BLaER1 treated with 17β-estradiol and CSF1 and Interleukin-3, amounts not matched to agents 10 nM and 100 nM (cell line): ENCODE results near the gene LDLRAD3.

Experiments used
- H3K27ac ChIP-seq, 11 experiments: shearing (Covaris generic); formaldehyde crosslinking; 2 replicates each; pipeline ENCODE4 v1.8.1; 2022
- H3K27me3 ChIP-seq, 11 experiments: shearing (Covaris generic); formaldehyde crosslinking; 2 replicates each; pipeline ENCODE4 v1.8.1; 2022
- H3K36me3 ChIP-seq, 11 experiments: shearing (Covaris generic); formaldehyde crosslinking; 2 replicates each; pipeline ENCODE4 v1.8.1; 2022
- H3K4me1 ChIP-seq, 10 experiments: shearing (Covaris generic); formaldehyde crosslinking; 2 replicates each; pipeline ENCODE4 v1.8.1; 2022
- H3K4me2 ChIP-seq, 11 experiments: shearing (Covaris generic); formaldehyde crosslinking; 2 replicates each; pipeline ENCODE4 v1.8.1; 2022
- H3K4me3 ChIP-seq, 10 experiments: shearing (Covaris generic); formaldehyde crosslinking; 2 replicates each; pipeline ENCODE4 v1.8.1; 2022
- H3K9ac ChIP-seq, 11 experiments: shearing (Covaris generic); formaldehyde crosslinking; 2 replicates each; pipeline ENCODE4 v1.8.1; 2022
- H3K9me3 ChIP-seq, 11 experiments: shearing (Covaris generic); formaldehyde crosslinking; replicated peaks in 1 of 11; 2 replicates each; pipeline ENCODE4 v1.8.1; 2022
- H4K20me1 ChIP-seq, 11 experiments: shearing (Covaris generic); formaldehyde crosslinking; 2 replicates each; pipeline ENCODE4 v1.8.1; 2022
- Cebpa-rat ChIP-seq, 11 experiments: shearing (Covaris generic); IDR thresholded peaks; 2 replicates each; pipeline ENCODE4 v1.8.1; 2022

Gene LDLRAD3

DNA sequence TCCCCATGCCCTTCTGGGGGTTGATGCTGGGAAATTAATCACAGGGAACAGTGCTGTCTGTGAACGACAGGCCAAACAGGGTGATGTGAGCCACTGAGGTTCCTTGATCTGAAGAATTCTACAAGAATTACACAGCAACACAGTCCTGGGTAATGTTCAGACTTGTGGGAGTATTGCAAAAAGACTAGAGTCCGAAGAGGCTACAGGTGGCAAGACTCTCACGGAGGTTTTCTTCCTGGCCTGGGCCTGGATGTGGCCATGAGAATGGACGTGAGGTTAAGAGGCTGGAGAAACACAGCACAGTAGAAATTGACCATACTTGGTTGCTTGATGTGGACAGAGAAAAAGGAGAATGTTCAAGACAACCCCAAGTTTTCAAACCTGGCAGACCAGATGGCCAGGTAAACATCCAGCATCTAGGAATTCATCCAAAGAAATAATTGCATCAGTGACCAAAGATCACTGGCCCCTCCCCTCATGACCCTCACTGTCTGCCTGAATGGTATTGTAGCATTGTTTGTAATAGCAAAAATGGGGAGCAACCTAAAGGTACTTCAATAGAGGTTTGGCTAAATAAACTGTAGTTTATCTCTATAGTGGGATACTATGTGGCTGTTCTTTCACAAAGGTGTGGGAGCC is 274.5 kb downstream of the LDLRAD3 start:
- H3K9me3 ChIP-seq, result peaks cover 29 to 42% (median 33%) of the 10 kb centered on the region in 11 experiments
- no peak overlapping the region for H3K4me3 ChIP-seq
- H3K36me3 ChIP-seq, result peaks cover 32 to 87% (median 46%) of the 10 kb centered on the region in 11 experiments
- H3K9ac ChIP-seq, result no peak overlapping the region
- TF ChIP-seq Cebpa-rat (IDR thresholded peaks at IDR 0.05), result no peak
- no peak overlapping the region for H3K4me2 ChIP-seq
- no peaks in the 10 kb centered on the region for H3K4me1 ChIP-seq
- H3K27me3 ChIP-seq, result no peaks in the 10 kb centered on the region
- H3K27ac ChIP-seq, result no peak overlapping the region
- peaks cover 0 to 32% (median 0%) of the 10 kb centered on the region in 11 experiments; a peak in 2 of 22 replicates for H4K20me1 ChIP-seq

DNA sequence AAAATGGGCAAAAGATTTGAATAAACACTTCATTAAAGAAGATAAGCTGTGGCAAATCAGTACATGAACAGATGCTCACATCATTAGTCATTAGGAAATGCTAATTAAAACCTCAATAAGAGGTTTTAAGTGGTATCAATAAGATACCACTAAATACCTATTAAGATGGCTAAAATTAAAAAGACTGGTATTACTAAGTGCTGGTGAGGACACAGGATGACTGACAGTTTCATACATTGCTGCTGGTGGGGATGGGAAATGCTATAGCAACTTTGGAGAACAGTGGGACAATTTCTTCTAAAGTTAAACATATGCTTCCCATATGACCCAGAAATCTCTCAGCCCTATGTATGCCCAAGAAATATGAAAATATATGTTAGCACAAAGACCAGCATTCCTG is 276.1 kb downstream of the LDLRAD3 start:
- Histone ChIP-seq H3K4me2 (no peak overlapping the region), H3K9me3 (peaks cover 29 to 42% (median 33%) of the 10 kb centered on the region in 11 experiments), H3K36me3 (peaks cover 32 to 76% (median 46%) of the 10 kb centered on the region in 11 experiments), H4K20me1 (peaks cover 0 to 19% (median 0%) of the 10 kb centered on the region in 11 experiments; a peak in 3 of 22 replicates), H3K9ac (no peak overlapping the region), H3K27ac (no peak overlapping the region), H3K4me3 (no peak overlapping the region), H3K27me3 (no peaks in the 10 kb centered on the region), H3K4me1 (no peaks in the 10 kb centered on the region)
- no peak for TF ChIP-seq Cebpa-rat (IDR thresholded peaks at IDR 0.05)

DNA sequence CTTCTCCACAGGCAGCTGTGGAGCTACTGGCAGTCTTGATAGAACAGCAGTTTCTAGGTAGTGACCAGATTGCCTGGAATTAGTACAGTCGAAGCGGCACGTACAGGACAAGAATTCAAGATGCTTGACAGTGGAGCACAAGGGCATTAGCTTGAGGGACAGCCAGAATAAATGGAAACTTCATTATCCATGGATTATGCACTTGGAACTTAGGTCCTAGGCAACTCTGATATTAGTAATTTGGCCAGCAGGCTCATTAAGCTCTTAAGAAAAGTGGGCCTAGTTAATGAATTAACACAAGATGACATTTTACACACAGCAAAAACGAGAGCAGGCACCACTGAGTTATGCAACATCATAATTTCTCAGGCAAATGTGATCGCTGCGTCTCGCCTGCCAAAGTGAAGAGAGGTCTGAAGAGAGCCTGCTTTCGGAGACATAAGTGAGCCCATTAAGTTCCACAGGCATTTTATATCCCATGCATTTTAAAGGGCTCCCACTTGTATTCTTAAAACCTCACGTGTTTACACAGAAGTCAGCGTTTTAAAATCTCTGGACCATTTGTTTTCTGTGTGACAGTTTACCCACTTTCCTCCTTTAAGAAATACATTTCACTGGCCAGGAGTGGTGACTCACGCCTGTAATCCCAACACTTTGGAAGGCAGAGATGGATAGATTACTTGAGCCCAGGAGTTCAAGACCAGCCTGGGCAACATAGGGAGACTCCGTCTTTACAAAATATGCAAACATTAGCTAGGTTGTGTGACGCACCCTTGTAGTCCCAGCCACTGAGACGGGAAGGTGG is 279.2 kb downstream of the LDLRAD3 start:
- H4K20me1 ChIP-seq, result peaks cover 0 to 19% (median 0%) of the 10 kb centered on the region in 11 experiments; a peak in 3 of 22 replicates
- H3K4me3 ChIP-seq, result no peak overlapping the region
- no peak overlapping the region for H3K27ac ChIP-seq
- H3K9me3 ChIP-seq, result peaks cover 25 to 29% (median 26%) of the 10 kb centered on the region in 11 experiments
- H3K4me2 ChIP-seq, result no peak overlapping the region
- H3K9ac ChIP-seq, result no peak overlapping the region
- no peak for TF ChIP-seq Cebpa-rat (IDR thresholded peaks at IDR 0.05)
- H3K36me3 ChIP-seq, result peaks cover 36 to 76% (median 49%) of the 10 kb centered on the region in 11 experiments
- no peaks in the 10 kb centered on the region for H3K27me3 ChIP-seq
- no peaks in the 10 kb centered on the region for H3K4me1 ChIP-seq

DNA sequence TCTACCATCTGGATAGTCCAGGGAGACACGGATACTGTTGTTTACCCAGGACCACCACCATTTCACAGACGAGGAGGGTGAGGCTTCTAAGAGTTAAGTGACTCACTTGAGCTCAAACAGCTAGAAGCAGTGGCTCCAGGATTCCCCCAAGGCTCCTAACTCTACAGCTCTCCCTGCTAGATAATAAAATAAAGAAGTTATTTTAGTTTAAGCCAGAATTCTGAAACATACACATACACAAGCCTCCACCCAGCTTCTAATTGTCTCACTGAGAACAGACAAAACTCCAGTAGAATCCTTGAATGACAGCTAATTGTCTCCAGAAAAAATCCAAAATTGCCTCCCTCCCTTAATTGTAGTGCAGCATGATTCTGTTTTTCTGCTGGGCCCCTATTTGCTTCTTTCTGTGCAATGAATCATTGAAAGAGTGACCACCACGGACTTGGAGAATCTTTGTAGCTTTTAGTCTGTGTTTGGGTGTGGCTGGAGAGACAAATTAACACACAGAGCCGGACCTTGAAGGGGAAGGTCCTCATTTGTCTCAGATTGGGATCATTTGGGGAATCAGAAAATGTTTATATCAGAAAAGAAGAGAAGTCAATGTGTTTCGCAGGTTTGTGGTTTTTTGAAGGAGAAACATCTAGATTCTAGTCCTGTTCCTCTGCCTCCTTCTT is 280.5 kb downstream of the LDLRAD3 start:
- Histone ChIP-seq H3K4me1 (no peaks in the 10 kb centered on the region), H3K9ac (no peak overlapping the region), H3K36me3 (peaks cover 36 to 76% (median 51%) of the 10 kb centered on the region in 11 experiments), H3K9me3 (peaks cover 12 to 16% (median 13%) of the 10 kb centered on the region in 11 experiments), H4K20me1 (peaks cover 0 to 19% (median 0%) of the 10 kb centered on the region in 11 experiments; a peak in 3 of 22 replicates), H3K27me3 (no peaks in the 10 kb centered on the region), H3K27ac (no peak overlapping the region), H3K4me2 (no peak overlapping the region), H3K4me3 (no peak overlapping the region)
- no peak for TF ChIP-seq Cebpa-rat (IDR thresholded peaks at IDR 0.05)

DNA sequence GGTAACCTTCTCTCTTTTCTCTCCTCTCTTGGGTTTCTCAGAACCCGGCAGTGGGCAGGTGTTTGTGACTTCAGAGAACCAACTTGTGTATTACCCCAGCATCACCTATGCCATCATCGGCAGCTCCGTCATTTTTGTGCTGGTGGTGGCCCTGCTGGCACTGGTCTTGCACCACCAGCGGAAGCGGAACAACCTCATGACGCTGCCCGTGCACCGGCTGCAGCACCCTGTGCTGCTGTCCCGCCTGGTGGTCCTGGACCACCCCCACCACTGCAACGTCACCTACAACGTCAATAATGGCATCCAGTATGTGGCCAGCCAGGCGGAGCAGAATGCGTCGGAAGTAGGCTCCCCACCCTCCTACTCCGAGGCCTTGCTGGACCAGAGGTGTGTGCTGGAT is 283.2 kb downstream of the LDLRAD3 start:
- Histone ChIP-seq H3K4me3 (no peak overlapping the region), H3K4me1 (no peaks in the 10 kb centered on the region), H3K36me3 (peaks cover 41 to 87% (median 58%) of the 10 kb centered on the region in 11 experiments), H3K9ac (no peak overlapping the region), H3K27ac (no peak overlapping the region), H3K4me2 (no peak overlapping the region), H4K20me1 (peaks cover 0 to 11% (median 0%) of the 10 kb centered on the region in 11 experiments; a peak in 3 of 22 replicates), H3K27me3 (no peaks in the 10 kb centered on the region), H3K9me3 (0 out of 22 replicates have a peak, but pooled peaks cover 0 to 3% (median 0%) of the 10 kb centered on the region in 11 experiments)
- no peak for TF ChIP-seq Cebpa-rat (IDR thresholded peaks at IDR 0.05)

DNA sequence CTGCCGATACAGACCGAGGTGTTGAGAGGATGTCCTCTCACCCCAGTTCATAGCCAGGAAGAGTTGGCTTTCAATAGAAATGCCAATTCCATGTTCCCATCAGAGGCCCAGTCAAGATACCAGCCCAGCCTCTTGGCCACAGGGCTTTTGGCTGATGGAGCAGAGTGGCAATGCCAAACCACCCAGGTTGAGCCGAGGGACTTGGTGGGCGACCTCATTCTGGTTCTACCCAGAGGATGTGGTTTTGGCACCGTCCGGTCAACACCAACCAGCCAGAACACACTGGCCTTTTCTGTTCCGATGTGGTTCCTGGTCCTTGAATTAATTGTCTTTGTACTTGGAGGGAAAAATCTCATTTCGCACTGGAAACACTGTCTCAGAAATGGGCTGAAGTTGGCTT is 284.8 kb downstream of the LDLRAD3 start:
- Histone ChIP-seq H3K9ac (no peak overlapping the region), H4K20me1 (peaks cover 0 to 5% (median 0%) of the 10 kb centered on the region in 11 experiments; a peak in 3 of 22 replicates), H3K9me3 (0 out of 22 replicates have a peak, but pooled peaks cover 0 to 3% (median 0%) of the 10 kb centered on the region in 11 experiments), H3K4me1 (no peaks in the 10 kb centered on the region), H3K36me3 (peaks cover 41 to 81% (median 64%) of the 10 kb centered on the region in 11 experiments), H3K4me2 (no peak overlapping the region), H3K27me3 (no peaks in the 10 kb centered on the region), H3K4me3 (no peak overlapping the region), H3K27ac (no peak overlapping the region)
- TF ChIP-seq Cebpa-rat (IDR thresholded peaks at IDR 0.05), result no peak

DNA sequence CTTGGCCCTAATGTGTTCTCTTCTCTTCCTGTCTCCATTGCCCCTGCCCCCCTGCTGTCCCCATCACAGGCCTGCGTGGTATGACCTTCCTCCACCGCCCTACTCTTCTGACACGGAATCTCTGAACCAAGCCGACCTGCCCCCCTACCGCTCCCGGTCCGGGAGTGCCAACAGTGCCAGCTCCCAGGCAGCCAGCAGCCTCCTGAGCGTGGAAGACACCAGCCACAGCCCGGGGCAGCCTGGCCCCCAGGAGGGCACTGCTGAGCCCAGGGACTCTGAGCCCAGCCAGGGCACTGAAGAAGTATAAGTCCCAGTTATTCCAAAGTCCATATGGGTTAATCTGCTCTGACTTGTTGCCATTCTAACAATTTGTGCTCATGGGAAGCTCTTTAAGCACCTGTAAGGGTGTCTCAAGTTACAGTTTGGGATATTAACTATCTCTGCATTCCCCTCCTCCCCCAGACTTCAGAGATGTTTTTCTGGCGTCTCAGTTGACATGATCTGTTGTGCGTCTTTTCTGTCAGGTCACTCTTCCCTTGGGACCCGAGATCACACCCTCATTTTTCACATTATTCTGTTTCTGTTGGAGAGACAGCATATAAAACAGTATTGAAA is 285.3 kb downstream of the LDLRAD3 start:
- Histone ChIP-seq H3K9ac (no peak overlapping the region), H3K4me1 (no peaks in the 10 kb centered on the region), H3K27me3 (no peaks in the 10 kb centered on the region), H3K4me2 (no peak overlapping the region), H3K27ac (no peak overlapping the region), H3K9me3 (0 out of 22 replicates have a peak, but pooled peaks cover 0 to 3% (median 0%) of the 10 kb centered on the region in 11 experiments), H3K4me3 (no peak overlapping the region), H4K20me1 (peaks cover 0 to 5% (median 0%) of the 10 kb centered on the region in 11 experiments; a peak in 3 of 22 replicates), H3K36me3 (peaks cover 41 to 82% (median 64%) of the 10 kb centered on the region in 11 experiments)
- no peak for TF ChIP-seq Cebpa-rat (IDR thresholded peaks at IDR 0.05)

DNA sequence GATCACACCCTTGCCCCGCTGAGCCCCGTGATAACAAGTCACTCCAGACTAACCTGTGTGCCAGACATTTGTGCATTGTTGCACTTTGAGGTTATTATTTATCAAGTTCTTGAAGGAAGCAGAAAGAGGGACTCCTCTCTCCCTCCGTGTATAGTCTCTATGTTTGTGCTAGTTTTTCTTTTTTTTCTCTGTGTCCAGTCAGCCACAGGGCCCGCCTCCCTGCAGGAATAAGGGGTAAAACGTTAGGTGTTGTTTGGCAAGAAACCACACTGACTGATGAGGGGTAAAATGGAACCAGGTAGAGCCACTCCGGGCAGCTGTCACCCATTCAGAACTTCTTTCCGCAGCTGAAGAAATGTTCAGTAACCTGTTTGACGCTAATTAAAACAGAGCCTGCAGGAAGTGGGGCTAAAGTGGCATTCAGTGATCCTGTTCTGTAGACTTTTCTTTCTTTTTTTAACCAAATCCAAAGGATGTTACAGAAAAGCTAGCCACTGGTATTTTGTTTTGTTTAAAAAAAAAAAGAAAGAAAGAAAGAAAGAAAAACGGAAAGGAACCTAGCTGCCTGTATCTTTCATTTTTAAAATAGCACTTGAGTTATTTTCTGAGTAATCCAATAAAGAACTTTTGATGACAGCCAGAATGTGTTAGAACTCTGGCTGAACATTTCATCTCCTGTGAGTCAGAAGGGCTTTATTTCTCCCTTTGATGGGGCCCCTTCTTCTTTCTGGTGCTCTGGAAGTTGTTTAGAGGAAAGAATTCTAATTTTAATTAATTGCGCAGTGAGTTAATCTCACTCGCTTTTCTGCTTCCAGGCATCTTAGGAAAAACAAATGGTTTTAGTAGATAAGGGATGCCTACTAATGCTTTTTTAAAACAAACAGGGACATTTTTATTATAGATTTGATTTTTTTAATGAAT is 287.2 kb downstream of the LDLRAD3 start:
- TF ChIP-seq Cebpa-rat (IDR thresholded peaks at IDR 0.05), result no peak
- no peaks in the 10 kb centered on the region for H3K4me1 ChIP-seq
- 0 out of 22 replicates have a peak, but pooled peaks cover 0 to 3% (median 0%) of the 10 kb centered on the region in 11 experiments for H3K9me3 ChIP-seq
- no peak overlapping the region for H3K9ac ChIP-seq
- no peak overlapping the region for H3K27ac ChIP-seq
- H3K36me3 ChIP-seq, result peaks cover 41 to 81% (median 54%) of the 10 kb centered on the region in 11 experiments
- peaks cover 0 to 5% (median 0%) of the 10 kb centered on the region in 11 experiments; a peak in 1 of 22 replicates for H4K20me1 ChIP-seq
- no peaks in the 10 kb centered on the region for H3K27me3 ChIP-seq
- no peak overlapping the region for H3K4me3 ChIP-seq
- no peak overlapping the region for H3K4me2 ChIP-seq
